B cell (primary cell): Measurements from ENCODE around the gene WDR70. TPM values are rescaled to one million over a fixed set of nuclear protein-coding genes. Genes with fewer than 3 reads are reported as not detected.

Experiments used
- ATAC-seq: fragments of 200-7000 bp; cut with Tn5 transposase; one replicate; pipeline ENCODE4 v1.10.0; 2021; ENCODE audit warnings: low read depth, mild to moderate bottlenecking, moderate number of reproducible peaks, moderate library complexity
- CTCF ChIA-PET: fragments of 350-600 bp; sonication (Branson Sonifier 250); formaldehyde crosslinking; loops from one replicate; lab custom pipeline; 2021; ENCODE audit warnings: antibody characterized with exemption, inconsistent platforms; lab: Charles Lee
- POLR2A ChIA-PET: fragments of 350-600 bp; sonication (Branson Sonifier 250); formaldehyde crosslinking; loops from one replicate; lab custom pipeline; 2021; ENCODE audit warnings: antibody characterized with exemption; lab: Charles Lee
- DNase-seq: peaks from one replicate; pipeline ENCODE4 v3.0.0; 2013
- H2AFZ ChIP-seq: 2 replicates; pipeline ENCODE4 v1.6.1; 2012; ENCODE audit warnings: mild to moderate bottlenecking, low read depth, low read length; ENCODE audit not compliant: insufficient read depth, poor library complexity, severe bottlenecking
- H3K27ac ChIP-seq, 2 donors: 1 replicate in 1 of 2; 2 replicates in 1 of 2; pipeline ENCODE4 v1.5.1; 2012 to 2013; ENCODE audit warnings: low read length in 2 of 2, mild to moderate bottlenecking in 2 of 2, moderate library complexity in 1 of 2
- H3K27me3 ChIP-seq, 4 experiments: fragments of 200-600 bp in 1 of 4; sonication (generic) in 1 of 4; replicated peaks in 1 of 4; 1 replicate in 2 of 4; 2 replicates in 2 of 4; pipeline versions ENCODE4 v1.6.1 to v1.7.0; 2013 to 2016; ENCODE audit warnings: low read length in 3 of 4, mild to moderate bottlenecking in 2 of 4, mixed read lengths in 1 of 4, moderate library complexity in 1 of 4; ENCODE audit not compliant: insufficient read depth in 4 of 4, control insufficient read depth in 3 of 4; ENCODE audit errors: control extremely low read depth in 1 of 4
- H3K36me3 ChIP-seq, 2 experiments: replicated peaks in 1 of 2; 1 replicate in 1 of 2; 2 replicates in 1 of 2; pipeline versions ENCODE4 v1.6.1 to v1.7.1; 2013; ENCODE audit warnings: low read length in 1 of 2; ENCODE audit not compliant: insufficient read depth in 2 of 2, control insufficient read depth in 1 of 2; ENCODE audit errors: control extremely low read depth in 1 of 2, extremely low read depth in 1 of 2
- H3K4me1 ChIP-seq, 2 donors: fragments of 200-600 bp in 1 of 2; sonication (generic) in 1 of 2; 1 replicate in 1 of 2; 2 replicates in 1 of 2; pipeline versions ENCODE4 v1.5.1 to v1.6.1; 2013 to 2017; ENCODE audit warnings: low read length in 2 of 2; ENCODE audit not compliant: control insufficient read depth in 2 of 2, insufficient read depth in 2 of 2
- H3K4me2 ChIP-seq: replicated peaks from 2 replicates; pipeline ENCODE3; 2012; ENCODE audit warnings: mild to moderate bottlenecking, low read depth, low read length; ENCODE audit not compliant: poor library complexity, severe bottlenecking
- H3K4me3 ChIP-seq, 5 experiments: fragments of 200-600 bp in 1 of 5; sonication (generic) in 1 of 5; 1 replicate in 3 of 5; 2 replicates in 2 of 5; pipeline versions ENCODE4 v1.5.1 to v1.7.0; 2011 to 2016; ENCODE audit warnings: low read length in 4 of 5, mild to moderate bottlenecking in 4 of 5, low read depth in 2 of 5, control low read depth in 1 of 5, moderate library complexity in 1 of 5; ENCODE audit not compliant: insufficient read depth in 1 of 5; ENCODE audit errors: control extremely low read depth in 1 of 5, extremely low read depth in 1 of 5
- H3K79me2 ChIP-seq: fragments of 200-600 bp; sonication (generic); one replicate; pipeline ENCODE4 v1.6.0; 2016; ENCODE audit warnings: low read length; ENCODE audit not compliant: control insufficient read depth, insufficient read depth
- H3K9ac ChIP-seq: fragments of 200-600 bp; sonication (generic); 2 replicates; pipeline ENCODE4 v1.6.1; 2017; ENCODE audit warnings: mild to moderate bottlenecking, low read length, moderate library complexity
- H3K9me3 ChIP-seq, 3 donors: one replicate each; pipeline versions ENCODE4 v1.6.1 to v1.7.1; 2013; ENCODE audit warnings: low read length in 2 of 3; ENCODE audit not compliant: control insufficient read depth in 2 of 3, insufficient read depth in 1 of 3; ENCODE audit errors: control extremely low read depth in 1 of 3
- H4K20me1 ChIP-seq: 2 replicates; pipeline ENCODE4 v1.6.0; 2012; ENCODE audit warnings: mild to moderate bottlenecking, low read length; ENCODE audit not compliant: insufficient read depth, control insufficient read depth, poor library complexity, severe bottlenecking
- H3K27ac Mint-ChIP-seq: one replicate; pipeline ENCODE4 v1.8.0; 2021; ENCODE audit warnings: mixed read lengths
- H3K27me3 Mint-ChIP-seq: one replicate; pipeline ENCODE4 v1.8.0; 2021; ENCODE audit warnings: mixed read lengths
- H3K4me1 Mint-ChIP-seq: one replicate; pipeline ENCODE4 v1.8.0; 2021; ENCODE audit warnings: mixed read lengths
- H3K4me3 Mint-ChIP-seq: one replicate; pipeline ENCODE4 v1.8.0; 2021; ENCODE audit warnings: mixed read lengths
- H3K9me3 Mint-ChIP-seq: one replicate; pipeline ENCODE4 v1.8.0; 2022; ENCODE audit warnings: mixed read lengths; ENCODE audit not compliant: insufficient read depth
- EZH2 ChIP-seq: IDR thresholded peaks from 2 replicates; pipeline ENCODE4 v1.6.1; 2012; ENCODE audit warnings: borderline replicate concordance, low read depth, mild to moderate bottlenecking, moderate library complexity, low read length; ENCODE audit not compliant: insufficient read depth, poor library complexity, severe bottlenecking
- WGBS: methylation state at CpG from one replicate; pipeline ENCODE4 v1.1.5; 2013; ENCODE audit warnings: missing lambda C conversion rate; ENCODE audit not compliant: insufficient coverage; 5-methylcytosine and 5-hydroxymethylcytosine counted together
- intact Hi-C: fragments of 100-400 bp; cut with micrococcal nuclease; formaldehyde crosslinking; loops from one replicate; pipeline ENCODE4 v1.10.0; 2022
- polyA plus RNA-seq: library from polyadenylated mRNA; depleted of rRNA; stranded (reverse); fragments of >200 nt; gene quantifications from 2 replicates; pipeline ENCODE4 v1.2.3, GENCODE V29; 2012
- total RNA-seq, 2 donors: library from RNA; stranded (reverse); fragments of 120-200 nt in 1 of 2; gene quantifications; 1 replicate in 1 of 2; 2 replicates in 1 of 2; pipeline versions ENCODE4 v1.2.3 to v1.2.4, GENCODE V29; 2013 to 2022
- TF ChIP-seq, protein P1 (sequence below): fragments of 200-600 bp; IDR thresholded peaks from one replicate; pipeline ENCODE4 v1.8.0; 2022; ENCODE audit warnings: antibody characterized with exemption, mild to moderate bottlenecking

WDR70 gene
- total and polyA plus RNA-seq, 2 donors (not counting 1 experiment from before 2014, with no cell fraction given) = 12.8 to 46.8 TPM

DNA sequence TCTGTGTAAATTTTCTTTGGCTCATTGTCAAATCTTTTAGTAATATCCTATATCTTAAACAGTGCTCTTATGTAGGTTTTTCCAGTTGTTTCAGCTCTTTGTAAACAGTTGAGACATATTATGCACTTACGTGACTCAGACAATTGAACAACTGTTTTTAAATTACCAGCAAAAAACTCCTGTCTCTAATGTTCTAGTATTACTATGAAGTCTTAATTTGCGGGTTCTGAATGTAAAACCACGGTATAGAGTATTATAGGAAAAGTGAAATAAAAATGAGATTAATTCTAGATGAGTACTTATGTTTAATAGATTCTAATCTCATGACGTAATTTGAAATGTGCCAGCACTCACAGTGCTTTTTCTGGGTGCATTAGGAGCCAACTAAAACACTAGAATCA lies 324.7 kb downstream of the WDR70 start:
- TF ChIP-seq, protein P1, sequence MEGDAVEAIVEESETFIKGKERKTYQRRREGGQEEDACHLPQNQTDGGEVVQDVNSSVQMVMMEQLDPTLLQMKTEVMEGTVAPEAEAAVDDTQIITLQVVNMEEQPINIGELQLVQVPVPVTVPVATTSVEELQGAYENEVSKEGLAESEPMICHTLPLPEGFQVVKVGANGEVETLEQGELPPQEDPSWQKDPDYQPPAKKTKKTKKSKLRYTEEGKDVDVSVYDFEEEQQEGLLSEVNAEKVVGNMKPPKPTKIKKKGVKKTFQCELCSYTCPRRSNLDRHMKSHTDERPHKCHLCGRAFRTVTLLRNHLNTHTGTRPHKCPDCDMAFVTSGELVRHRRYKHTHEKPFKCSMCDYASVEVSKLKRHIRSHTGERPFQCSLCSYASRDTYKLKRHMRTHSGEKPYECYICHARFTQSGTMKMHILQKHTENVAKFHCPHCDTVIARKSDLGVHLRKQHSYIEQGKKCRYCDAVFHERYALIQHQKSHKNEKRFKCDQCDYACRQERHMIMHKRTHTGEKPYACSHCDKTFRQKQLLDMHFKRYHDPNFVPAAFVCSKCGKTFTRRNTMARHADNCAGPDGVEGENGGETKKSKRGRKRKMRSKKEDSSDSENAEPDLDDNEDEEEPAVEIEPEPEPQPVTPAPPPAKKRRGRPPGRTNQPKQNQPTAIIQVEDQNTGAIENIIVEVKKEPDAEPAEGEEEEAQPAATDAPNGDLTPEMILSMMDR = no peak
- no peak for TF ChIP-seq EZH2
- no peaks in the 10 kb centered on the region for H3K4me1 Mint-ChIP-seq
- no peaks in the 10 kb centered on the region for H3K27me3 Mint-ChIP-seq
- no peak overlapping the region for H3K27ac Mint-ChIP-seq
- ATAC-seq = no peak
- no peak overlapping the region for H2AFZ ChIP-seq
- H3K27me3 ChIP-seq = no peaks in the 10 kb centered on the region
- H3K4me3 ChIP-seq = no peak overlapping the region
- no peak overlapping the region for H3K9ac ChIP-seq
- H4K20me1 ChIP-seq = no peaks in the 10 kb centered on the region
- intact Hi-C loops = no loop called here
- H3K4me1 ChIP-seq = no peaks in the 10 kb centered on the region
- no peak overlapping the region for H3K27ac ChIP-seq
- CTCF ChIA-PET = no interaction called here
- no peak for DNase-seq
- H3K4me3 Mint-ChIP-seq = no peak overlapping the region
- peaks cover 1 to 14% of the 10 kb centered on the region in 2 experiments for H3K36me3 ChIP-seq
- H3K79me2 ChIP-seq = no peaks in the 10 kb centered on the region
- no CpG with 5 or more reads among the region's 4 CpGs for WGBS
- POLR2A ChIA-PET = no interaction called here
- H3K9me3 ChIP-seq = no peaks in the 10 kb centered on the region
- H3K9me3 Mint-ChIP-seq = no peaks in the 10 kb centered on the region
- no peak overlapping the region for H3K4me2 ChIP-seq

DNA sequence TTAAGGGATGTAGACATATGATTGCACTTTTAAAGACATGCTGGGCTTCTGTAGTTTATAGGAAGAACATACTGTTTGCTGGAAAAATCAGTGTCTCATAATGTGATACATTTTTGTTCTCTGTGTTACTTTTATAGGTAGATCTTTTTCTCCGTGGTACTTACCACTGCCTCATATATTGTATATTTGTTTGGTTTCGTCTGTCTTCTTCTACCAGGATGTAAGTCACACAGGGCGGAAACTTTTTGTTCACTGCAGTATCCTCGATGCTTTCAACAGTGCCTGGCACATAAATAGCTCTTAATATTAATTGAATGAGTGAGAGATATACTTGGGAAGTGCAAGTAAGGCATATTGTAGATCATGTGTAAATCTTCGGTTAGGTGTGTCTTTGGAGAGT lies 325.3 kb downstream of the WDR70 start:
- ChIA-PET POLR2A (no interaction called here), CTCF (no interaction called here)
- no peaks in the 10 kb centered on the region for H3K27me3 Mint-ChIP-seq
- intact Hi-C loops = no loop called here
- no peak overlapping the region for H2AFZ ChIP-seq
- 100% methylated on average over 1 of the region's 5 CpGs for WGBS
- no peaks in the 10 kb centered on the region for H3K4me1 ChIP-seq
- H3K4me2 ChIP-seq = no peak overlapping the region
- no peaks in the 10 kb centered on the region for H3K27me3 ChIP-seq
- no peak overlapping the region for H3K27ac ChIP-seq
- no peak overlapping the region for H3K9ac ChIP-seq
- H3K79me2 ChIP-seq = no peaks in the 10 kb centered on the region
- TF ChIP-seq EZH2 = no peak
- TF ChIP-seq, protein P1 = no peak
- H3K9me3 ChIP-seq = no peaks in the 10 kb centered on the region
- H3K4me3 Mint-ChIP-seq = no peak overlapping the region
- peaks cover 1 to 11% of the 10 kb centered on the region in 2 experiments for H3K36me3 ChIP-seq
- no peaks in the 10 kb centered on the region for H4K20me1 ChIP-seq
- no peaks in the 10 kb centered on the region for H3K9me3 Mint-ChIP-seq
- H3K4me1 Mint-ChIP-seq = no peaks in the 10 kb centered on the region
- no peak for DNase-seq
- no peak overlapping the region for H3K4me3 ChIP-seq
- ATAC-seq = no peak
- H3K27ac Mint-ChIP-seq = no peak overlapping the region
